GM12864 (cell line): Measurements from ENCODE around the gene TMUB2.

Experiments
- DNase-seq: peaks from one replicate; pipeline ENCODE4 v3.0.0-alpha.2; 2011; ENCODE audit warnings: low read depth
- H3K4me3 ChIP-seq: 2 replicates; pipeline ENCODE4 v1.5.1; 2011; ENCODE audit warnings: mild to moderate bottlenecking, low read depth, low read length, control low read depth
- TF ChIP-seq, protein P1 (sequence below): IDR thresholded peaks from 2 replicates; pipeline ENCODE4 v1.5.1; 2011; ENCODE audit warnings: low read depth, mild to moderate bottlenecking, moderate library complexity, low read length, control low read depth, inconsistent platforms; ENCODE audit errors: missing control alignments

The TMUB2 gene

DNA sequence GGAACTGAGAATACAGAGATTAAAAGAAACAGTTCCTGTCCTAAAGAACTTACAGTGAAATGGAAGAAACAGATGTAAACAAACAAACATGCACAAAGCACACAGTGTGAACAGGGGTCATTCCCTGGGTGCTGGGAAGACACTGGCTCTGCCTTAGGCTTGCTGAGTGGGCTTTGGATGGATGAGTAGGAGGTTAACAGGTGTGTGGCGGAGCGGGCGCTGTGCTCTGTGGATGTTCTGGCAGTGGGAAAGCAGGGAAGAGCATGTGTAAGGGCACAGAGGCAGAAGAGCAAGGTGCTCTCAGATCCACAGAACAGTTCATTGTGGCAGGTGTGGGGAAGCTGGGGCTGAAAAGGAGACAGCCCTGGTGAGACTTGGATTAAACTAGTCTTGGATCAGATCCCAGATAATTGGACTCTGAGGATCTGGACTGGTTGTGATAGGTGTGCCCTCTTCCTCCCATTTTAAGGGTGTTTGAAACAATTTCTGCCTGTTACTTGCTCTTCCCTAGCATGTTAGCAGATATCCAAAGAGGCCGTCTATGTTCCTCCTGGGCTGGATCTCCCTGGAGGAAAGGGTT is 36.9 kb upstream of the TMUB2 start:
- TF ChIP-seq, protein P1, sequence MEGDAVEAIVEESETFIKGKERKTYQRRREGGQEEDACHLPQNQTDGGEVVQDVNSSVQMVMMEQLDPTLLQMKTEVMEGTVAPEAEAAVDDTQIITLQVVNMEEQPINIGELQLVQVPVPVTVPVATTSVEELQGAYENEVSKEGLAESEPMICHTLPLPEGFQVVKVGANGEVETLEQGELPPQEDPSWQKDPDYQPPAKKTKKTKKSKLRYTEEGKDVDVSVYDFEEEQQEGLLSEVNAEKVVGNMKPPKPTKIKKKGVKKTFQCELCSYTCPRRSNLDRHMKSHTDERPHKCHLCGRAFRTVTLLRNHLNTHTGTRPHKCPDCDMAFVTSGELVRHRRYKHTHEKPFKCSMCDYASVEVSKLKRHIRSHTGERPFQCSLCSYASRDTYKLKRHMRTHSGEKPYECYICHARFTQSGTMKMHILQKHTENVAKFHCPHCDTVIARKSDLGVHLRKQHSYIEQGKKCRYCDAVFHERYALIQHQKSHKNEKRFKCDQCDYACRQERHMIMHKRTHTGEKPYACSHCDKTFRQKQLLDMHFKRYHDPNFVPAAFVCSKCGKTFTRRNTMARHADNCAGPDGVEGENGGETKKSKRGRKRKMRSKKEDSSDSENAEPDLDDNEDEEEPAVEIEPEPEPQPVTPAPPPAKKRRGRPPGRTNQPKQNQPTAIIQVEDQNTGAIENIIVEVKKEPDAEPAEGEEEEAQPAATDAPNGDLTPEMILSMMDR: no peak
- no peak overlapping the region for H3K4me3 ChIP-seq
- DNase-seq: no peak

DNA sequence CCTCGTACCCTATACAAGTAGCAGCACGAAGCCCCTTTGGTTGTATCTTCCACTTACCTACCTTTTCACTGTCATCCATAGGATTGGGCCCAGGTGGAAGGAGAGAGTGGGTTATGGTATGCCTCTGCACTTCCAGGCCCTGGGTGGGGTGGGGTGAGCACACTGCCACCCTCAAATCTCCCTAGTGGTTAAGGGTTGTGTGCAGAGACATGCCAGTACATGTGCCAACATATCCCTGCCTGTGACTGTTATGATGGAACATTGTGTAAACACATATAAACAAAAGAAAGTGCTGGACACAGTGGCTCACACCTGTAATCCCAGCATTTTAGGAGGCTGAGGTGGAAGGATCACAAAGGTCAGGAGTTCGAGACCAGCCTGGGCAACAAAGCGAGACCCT is 33.9 kb upstream of the TMUB2 start:
- H3K4me3 ChIP-seq: no peak overlapping the region
- no peak for DNase-seq
- TF ChIP-seq, protein P1: no peak

DNA sequence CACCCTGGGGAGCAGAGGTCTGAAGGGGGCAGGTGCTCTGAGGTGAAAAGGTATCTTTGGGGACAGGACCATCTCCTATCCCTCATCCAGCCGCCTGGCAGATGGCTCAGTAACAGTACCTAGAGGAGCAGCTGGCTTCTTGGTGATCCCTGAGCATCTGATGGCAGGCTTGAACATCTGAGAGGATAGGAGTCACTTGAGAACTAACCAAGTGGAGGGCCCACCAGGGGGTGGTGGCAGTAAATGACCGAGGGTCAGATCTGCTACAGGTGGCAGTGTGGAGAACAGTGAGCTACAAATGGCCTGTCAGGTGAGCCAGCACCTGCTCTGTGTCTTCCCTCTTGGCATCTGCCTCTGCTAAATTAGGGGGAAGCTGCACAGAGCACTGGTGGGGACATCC is 31.3 kb upstream of the TMUB2 start:
- TF ChIP-seq, protein P1: no peak
- DNase-seq: no peak
- no peak overlapping the region for H3K4me3 ChIP-seq

DNA sequence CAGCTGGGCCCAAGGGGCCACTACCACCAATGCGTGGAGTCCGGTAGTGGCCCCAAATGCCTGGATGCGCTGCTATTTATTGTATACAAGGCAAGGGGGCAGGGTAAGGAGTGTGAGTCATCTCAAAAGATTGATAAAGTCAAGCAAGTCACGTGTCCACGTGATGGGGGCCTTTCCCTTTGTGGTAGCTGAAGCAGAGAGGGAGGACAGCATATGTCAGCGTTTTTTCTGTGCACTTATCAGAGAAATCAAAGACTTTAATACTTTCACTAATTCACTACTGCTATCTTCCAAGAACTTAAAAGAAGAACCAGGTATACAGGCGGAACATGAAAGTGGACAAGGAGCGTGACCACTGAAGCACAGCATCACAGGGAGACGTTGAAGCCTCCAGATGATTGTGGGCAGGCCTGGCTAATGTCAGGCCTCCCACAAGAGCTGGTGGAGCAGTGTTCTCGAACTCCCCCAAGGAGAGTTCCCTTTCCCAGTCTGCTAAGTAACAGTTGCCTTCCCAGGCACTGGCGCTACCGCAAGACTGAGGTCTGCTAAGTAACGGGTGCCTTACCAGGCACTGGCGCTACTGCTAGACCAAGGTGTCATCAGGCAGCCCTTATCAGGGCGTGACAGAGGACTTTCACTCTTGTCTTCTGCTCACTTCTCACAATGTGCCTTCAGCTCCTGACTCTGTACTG is 27.1 kb upstream of the TMUB2 start:
- no peak for DNase-seq
- H3K4me3 ChIP-seq: no peak overlapping the region
- TF ChIP-seq, protein P1: no peak

DNA sequence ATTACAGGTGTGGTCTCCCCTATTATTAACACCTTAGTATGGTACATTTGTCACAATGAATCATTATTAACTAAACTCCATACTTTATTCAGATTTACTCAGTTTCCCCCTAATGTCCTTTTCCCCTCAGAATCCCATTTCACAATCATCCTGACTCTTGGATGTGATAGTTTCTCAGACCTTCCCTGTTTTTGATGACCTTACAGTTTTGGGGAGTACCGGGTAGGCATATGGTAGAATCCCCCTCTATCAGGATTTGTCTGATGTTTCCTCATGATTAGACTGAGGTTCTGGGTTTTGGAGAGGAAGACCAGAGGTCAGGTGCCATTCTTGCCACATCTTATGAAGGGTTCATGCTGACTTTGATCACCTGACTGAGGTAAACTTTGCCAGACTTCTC is 22.3 kb upstream of the TMUB2 start:
- H3K4me3 ChIP-seq: no peak overlapping the region
- TF ChIP-seq, protein P1: no peak
- no peak for DNase-seq

DNA sequence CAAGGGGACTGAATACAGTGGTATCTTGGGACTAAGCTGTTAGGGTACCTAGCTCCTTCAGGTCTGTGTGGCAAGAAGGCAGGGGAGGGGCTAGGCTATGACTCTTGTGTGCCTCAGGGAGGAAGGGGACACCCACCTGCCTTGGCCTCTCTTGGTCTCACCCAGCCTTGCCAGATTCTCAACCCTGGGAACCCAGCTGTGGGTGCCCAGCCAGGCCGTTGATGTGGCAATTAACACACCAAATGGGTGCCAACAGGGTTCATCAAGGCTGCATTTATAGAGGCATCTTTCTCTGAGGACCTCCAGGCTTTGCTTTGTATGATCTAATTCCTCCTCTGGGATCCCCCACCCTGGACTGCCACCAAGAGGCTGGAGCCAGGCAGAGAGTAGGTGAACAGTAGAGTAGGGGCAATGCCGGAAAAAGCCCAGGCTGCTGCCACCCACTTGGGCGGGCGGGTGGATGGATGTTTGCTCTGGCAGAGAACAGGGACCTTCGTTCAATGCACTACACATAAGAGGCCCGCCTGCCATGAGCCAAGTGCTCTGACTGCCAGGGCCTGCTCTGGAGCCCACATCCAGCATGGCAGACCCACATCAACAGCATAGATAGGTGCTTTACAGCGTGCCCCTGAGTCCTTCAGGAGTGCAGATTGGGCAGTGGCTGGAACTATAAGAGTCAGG is 19.5 kb upstream of the TMUB2 start:
- TF ChIP-seq, protein P1: no peak
- no peak for DNase-seq
- H3K4me3 ChIP-seq: no peak overlapping the region
